H1 (cell line): ENCODE measurements around the gene MTHFS. TPM values are rescaled to one million over a fixed set of nuclear protein-coding genes. Genes with fewer than 3 reads are reported as not detected.

ENCODE experiments used
- CBX8 ChIP-seq: fragments of 300-800, 300-1000 bp; sonication (generic); IDR thresholded peaks from 2 replicates; pipeline ENCODE4 v1.7.1; 2016; ENCODE audit warnings: low read depth, low read length, borderline replicate concordance
- E2F6 ChIP-seq: IDR thresholded peaks from 2 replicates; pipeline ENCODE4 v1.6.1; 2012; ENCODE audit warnings: inconsistent platforms
- polyA plus RNA-seq, 7 experiments: library from polyadenylated mRNA; depleted of rRNA in 3 of 7; stranded (reverse) in 5 of 7; unstranded in 2 of 7; fragments of >200 nt in 5 of 7; fragments of 200-250 nt in 2 of 7; gene quantifications; 1 replicate in 5 of 7; 2 replicates in 1 of 7; 4 replicates in 1 of 7; pipeline versions ENCODE4 v1.2.1 to v1.2.3, GENCODE V29; 2011 to 2013; ENCODE audit warnings: missing spikeins in 2 of 7, mixed read lengths in 2 of 7
- total RNA-seq: library from RNA; stranded (reverse); fragmentation: NEBNext Ultra II Directional; extraction: Animal tissue kit (Norgen Biotek cat#: 25700); gene quantifications from 2 replicates; pipeline ENCODE4 v1.2.1, GENCODE V29; 2021

Gene MTHFS
- total and polyA plus RNA-seq, 2 of the 8 experiments (the other 6 are each of a cell fraction or from before 2014, with no cell fraction given), result 27.3 to 37.2 TPM

GRCh38 chr15:79932447-79932846, 35.6 kb upstream of the MTHFS start (continued):
- no peak for TF ChIP-seq CBX8
- no peak for TF ChIP-seq E2F6
- TF ChIP-seq, all 59 proteins: peak for 0
